Measurements from ENCODE around the gene TENM4. TPM values are rescaled to one million over a fixed set of nuclear protein-coding genes. Genes with fewer than 3 reads are reported as not detected.

The TENM4 gene
- total RNA-seq, 4 donors from 2014 or later: 16.8 to 158 (median 120) TPM

DNA sequence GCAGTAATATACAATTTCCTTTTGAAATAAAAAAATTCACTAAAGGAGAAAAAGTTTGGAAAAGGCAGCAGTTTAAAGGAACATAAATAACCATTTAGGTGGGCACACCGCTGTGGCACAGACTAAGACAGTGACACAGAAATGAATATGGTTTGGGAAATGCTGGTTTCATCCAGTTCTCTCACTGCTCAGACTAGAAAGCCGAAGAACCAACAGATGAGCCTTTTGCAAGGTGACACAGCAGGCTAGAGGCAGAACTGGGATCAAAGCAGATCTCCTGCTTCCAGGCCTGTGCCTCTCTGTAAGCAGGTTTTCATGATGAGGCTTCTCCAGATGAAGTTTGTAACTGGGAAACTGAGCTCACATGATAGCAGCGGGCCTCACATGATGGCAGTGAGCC lies 486.1 kb downstream of the TENM4 start:
- no peaks in the 10 kb centered on the region for H3K9me3 ChIP-seq
- DNase-seq: no peak
- TF ChIP-seq, protein P1, sequence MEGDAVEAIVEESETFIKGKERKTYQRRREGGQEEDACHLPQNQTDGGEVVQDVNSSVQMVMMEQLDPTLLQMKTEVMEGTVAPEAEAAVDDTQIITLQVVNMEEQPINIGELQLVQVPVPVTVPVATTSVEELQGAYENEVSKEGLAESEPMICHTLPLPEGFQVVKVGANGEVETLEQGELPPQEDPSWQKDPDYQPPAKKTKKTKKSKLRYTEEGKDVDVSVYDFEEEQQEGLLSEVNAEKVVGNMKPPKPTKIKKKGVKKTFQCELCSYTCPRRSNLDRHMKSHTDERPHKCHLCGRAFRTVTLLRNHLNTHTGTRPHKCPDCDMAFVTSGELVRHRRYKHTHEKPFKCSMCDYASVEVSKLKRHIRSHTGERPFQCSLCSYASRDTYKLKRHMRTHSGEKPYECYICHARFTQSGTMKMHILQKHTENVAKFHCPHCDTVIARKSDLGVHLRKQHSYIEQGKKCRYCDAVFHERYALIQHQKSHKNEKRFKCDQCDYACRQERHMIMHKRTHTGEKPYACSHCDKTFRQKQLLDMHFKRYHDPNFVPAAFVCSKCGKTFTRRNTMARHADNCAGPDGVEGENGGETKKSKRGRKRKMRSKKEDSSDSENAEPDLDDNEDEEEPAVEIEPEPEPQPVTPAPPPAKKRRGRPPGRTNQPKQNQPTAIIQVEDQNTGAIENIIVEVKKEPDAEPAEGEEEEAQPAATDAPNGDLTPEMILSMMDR (IDR thresholded peaks at IDR 0.05): no peak
- H3K36me3 ChIP-seq: no peaks in the 10 kb centered on the region
- no peaks in the 10 kb centered on the region for H3K27me3 ChIP-seq
- intact Hi-C loops (cut with DNase I): no loop called here
- H3K4me1 ChIP-seq: peaks cover 0 to 7% of the 10 kb centered on the region in 2 donors
- WGBS, 2 donors: 90 to 94% methylated on average over 3 of the region's 3 CpGs
- no peak overlapping the region for H3K4me3 ChIP-seq (replicated peaks in 1 of 3)
- no peak overlapping the region for H3K27ac ChIP-seq

DNA sequence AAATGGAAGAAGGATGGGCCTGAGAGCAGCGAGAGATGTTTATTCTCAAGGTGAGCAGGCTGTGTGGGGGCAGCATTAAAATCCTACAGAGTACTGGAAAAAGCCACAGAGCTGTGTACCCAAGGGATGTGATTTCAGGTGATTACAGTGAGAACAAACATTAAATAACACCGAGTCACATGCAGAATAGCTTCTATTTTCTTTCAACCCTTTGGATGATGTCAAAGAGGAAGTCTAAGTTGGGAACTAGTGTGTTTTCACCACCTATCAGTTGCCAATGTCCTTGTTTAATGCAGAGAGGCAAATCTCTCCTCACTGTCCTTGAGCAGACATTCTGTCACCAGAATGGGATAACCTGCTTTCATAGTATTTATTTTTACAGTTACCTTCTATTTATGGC lies 486.6 kb downstream of the TENM4 start:
- Histone ChIP-seq H3K9me3 (no peaks in the 10 kb centered on the region), H3K36me3 (no peaks in the 10 kb centered on the region), H3K27ac (no peak overlapping the region), H3K4me3 (replicated peaks in 1 of 3) (no peak overlapping the region), H3K27me3 (no peaks in the 10 kb centered on the region), H3K4me1 (peaks cover 0 to 7% of the 10 kb centered on the region in 2 donors)
- intact Hi-C loops (cut with DNase I): no loop called here
- WGBS, 2 donors: 78 to 84% methylated on average over 2 of the region's 2 CpGs
- TF ChIP-seq POLR2A (IDR thresholded peaks at IDR 0.05): no peak
- DNase-seq: no peak

DNA sequence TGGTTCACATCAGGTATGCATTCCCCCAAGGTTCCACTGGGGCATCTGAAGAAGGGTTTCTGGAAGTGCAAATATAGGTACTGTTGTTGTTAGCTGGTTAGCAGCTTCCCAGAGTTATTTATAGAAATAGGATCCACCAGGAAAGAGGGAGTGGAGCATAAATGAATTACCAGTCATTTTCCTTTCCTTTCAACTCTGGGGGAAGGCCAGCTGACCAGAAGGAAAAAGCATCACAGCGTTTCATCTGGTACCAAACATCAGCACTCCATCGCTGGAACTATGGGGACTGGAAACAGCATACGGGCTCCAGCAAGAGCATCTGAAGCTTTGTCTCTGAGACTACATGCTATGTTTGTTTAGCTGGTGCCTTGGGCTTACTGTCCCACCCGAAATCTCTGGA lies 487.9 kb downstream of the TENM4 start:
- TF ChIP-seq, protein P1 (IDR thresholded peaks at IDR 0.05): no peak
- no peak for TF ChIP-seq POLR2A (IDR thresholded peaks at IDR 0.05)
- intact Hi-C loops (cut with DNase I): no loop called here
- H3K4me3 ChIP-seq (replicated peaks in 1 of 3): no peak overlapping the region
- no peaks in the 10 kb centered on the region for H3K36me3 ChIP-seq
- H3K4me1 ChIP-seq: peaks cover 0 to 7% of the 10 kb centered on the region in 2 donors
- WGBS, 2 donors: 33 to 62% methylated on average over 4 of the region's 4 CpGs
- H3K9me3 ChIP-seq: no peaks in the 10 kb centered on the region
- no peak overlapping the region for H3K27ac ChIP-seq
- no peaks in the 10 kb centered on the region for H3K27me3 ChIP-seq
- DNase-seq: no peak

DNA sequence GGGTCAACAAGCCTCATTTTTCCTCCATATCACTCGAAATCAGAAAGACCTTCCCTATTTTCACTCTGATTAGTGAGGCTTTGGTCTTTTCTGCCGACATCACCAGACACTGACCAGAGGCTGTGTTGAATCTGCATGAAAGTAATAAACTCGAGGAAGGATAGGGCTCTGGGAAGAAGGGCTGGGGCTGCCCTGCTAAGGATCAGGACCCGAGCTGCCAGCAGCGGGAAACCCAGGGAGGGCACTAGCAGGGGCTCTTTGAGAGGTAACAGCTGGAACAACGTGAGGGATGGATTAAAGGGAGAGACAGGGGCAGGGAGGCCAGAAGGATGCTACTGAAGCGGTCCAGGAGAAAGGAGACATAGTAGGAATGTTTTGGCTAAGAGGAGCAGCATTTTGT lies 488.7 kb downstream of the TENM4 start:
- H3K9me3 ChIP-seq: no peaks in the 10 kb centered on the region
- H3K27me3 ChIP-seq: no peaks in the 10 kb centered on the region
- no peak overlapping the region for H3K27ac ChIP-seq
- intact Hi-C loops (cut with DNase I): no loop called here
- WGBS, 2 donors: 76 to 91% methylated on average over 7 of the region's 7 CpGs
- H3K36me3 ChIP-seq: no peaks in the 10 kb centered on the region
- TF ChIP-seq POLR2A (IDR thresholded peaks at IDR 0.05): no peak
- TF ChIP-seq, protein P1 (IDR thresholded peaks at IDR 0.05): no peak
- H3K4me3 ChIP-seq (replicated peaks in 1 of 3): no peak overlapping the region
- H3K4me1 ChIP-seq: peaks cover 0 to under 1% of the 10 kb centered on the region in 2 donors
- DNase-seq: no peak

DNA sequence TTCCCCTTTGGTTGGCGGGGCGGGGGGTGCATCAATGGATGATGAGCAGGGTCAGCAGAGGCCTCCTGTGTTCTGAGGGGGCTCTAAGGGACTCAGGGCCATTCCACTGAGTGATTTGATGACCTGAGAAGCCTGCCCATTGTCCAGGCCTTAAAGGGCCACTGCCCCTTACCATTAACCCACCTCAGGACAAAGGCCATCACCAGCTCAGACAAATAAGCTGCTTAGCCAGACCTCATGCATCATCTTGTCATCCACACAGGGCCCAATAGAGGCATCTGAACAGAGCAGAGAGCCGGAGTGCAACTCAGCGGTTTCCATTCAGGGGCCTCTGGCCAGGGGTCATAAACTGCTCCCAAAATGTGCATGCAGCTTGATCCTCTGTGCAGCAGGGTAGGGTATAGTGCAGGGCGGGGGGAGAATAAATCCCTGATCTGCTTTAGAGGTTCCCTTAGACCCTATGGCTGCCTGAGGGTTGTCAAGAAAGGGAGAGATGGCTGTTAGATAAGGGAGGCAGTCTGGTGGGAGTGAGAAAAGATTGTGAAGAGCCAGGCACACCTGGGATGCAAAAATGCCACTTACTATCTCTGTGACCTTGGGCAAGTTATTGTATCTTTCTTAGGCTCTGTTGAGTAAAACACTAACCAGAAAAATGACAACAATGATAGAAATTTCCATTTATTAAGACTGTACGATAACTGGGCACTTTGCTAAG lies 490.7 kb downstream of the TENM4 start:
- no peak for DNase-seq
- no peaks in the 10 kb centered on the region for H3K27me3 ChIP-seq
- no peak overlapping the region for H3K4me3 ChIP-seq (replicated peaks in 1 of 3)
- intact Hi-C loops (cut with DNase I): no loop called here
- H3K27ac ChIP-seq: no peak overlapping the region
- TF ChIP-seq POLR2A (IDR thresholded peaks at IDR 0.05): no peak
- TF ChIP-seq, protein P1 (IDR thresholded peaks at IDR 0.05): no peak
- no peaks in the 10 kb centered on the region for H3K36me3 ChIP-seq
- no peaks in the 10 kb centered on the region for H3K4me1 ChIP-seq
- no peaks in the 10 kb centered on the region for H3K9me3 ChIP-seq
- WGBS, 2 donors: 84 to 90% methylated on average over 6 of the region's 6 CpGs
